ENCODE data around the gene RNF40.

RNF40 gene

DNA sequence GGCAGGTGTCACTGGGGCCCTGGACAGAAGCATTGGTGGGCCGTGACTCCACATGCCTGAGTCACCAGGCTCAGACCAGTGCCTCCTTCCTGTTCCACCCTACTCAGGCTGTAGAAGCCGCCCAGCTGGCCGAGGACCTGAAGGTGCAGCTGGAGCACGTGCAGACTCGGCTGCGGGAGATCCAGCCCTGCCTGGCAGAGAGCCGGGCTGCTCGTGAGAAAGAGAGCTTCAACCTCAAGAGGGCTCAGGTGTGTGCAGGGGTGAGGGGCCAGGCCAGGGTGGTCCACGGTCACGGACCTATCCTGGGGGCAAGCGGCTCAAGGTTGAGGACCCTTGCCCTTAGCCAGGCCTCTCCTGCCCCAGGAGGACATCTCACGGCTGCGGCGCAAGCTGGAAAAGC lies 9.6 kb downstream of the RNF40 start:
- H3K36me3 ChIP-seq (replicated peaks; ENCODE audit: insufficient read depth, low read length), result peaks cover 5% of the 10 kb centered on the region; the same call in 1 of the 2 replicates
- no peak for DNase-seq

DNA sequence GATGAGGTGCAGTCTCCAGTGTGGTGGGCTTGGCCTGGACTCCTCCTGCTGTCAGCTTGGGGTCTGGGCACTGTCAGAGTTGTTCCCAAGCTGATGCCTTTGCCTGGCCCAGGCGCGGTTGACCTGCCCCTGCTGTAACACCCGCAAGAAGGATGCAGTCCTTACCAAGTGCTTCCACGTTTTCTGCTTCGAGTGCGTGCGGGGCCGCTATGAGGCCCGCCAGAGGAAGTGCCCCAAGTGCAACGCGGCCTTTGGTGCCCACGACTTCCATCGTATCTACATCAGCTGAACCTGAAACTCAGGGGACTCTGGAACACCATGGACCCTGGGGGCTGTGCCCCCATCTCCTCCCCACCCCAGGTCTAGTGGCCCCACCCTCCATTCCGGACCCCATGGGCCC lies 11.7 kb downstream of the RNF40 start:
- Histone ChIP-seq H2AFZ (ENCODE audit: low read length) (no peak overlapping the region), H3K9me3 (replicated peaks; ENCODE audit: insufficient read depth, low read length) (no peaks in the 10 kb centered on the region), H3F3A (ENCODE audit: insufficient read depth, low read length) (no peaks in the 10 kb centered on the region), H3K4me2 (ENCODE audit: low read depth, low read length) (no peak overlapping the region), H3K9me2 (replicated peaks; ENCODE audit: insufficient read depth, low read length) (no peaks in the 10 kb centered on the region), H3K4me1 (ENCODE audit: low read length) (no peaks in the 10 kb centered on the region), H3K36me3 (replicated peaks; ENCODE audit: insufficient read depth, low read length) (no peaks in the 10 kb centered on the region; the same call in 1 of the 2 replicates), H3K79me2 (ENCODE audit: low read length) (no peaks in the 10 kb centered on the region), H4K20me1 (ENCODE audit: insufficient read depth, low read length) (no peaks in the 10 kb centered on the region), H3K27me3 (replicated peaks; ENCODE audit: insufficient read depth, low read length) (no peaks in the 10 kb centered on the region), H3K27ac (ENCODE audit: low read length) (no peak overlapping the region), H3K4me3 (ENCODE audit: low read length) (no peak overlapping the region), H3K9ac (ENCODE audit: low read length) (no peak overlapping the region)
- DNase-seq, result no peak
- TF ChIP-seq EZH2phosphoT487 (IDR thresholded peaks at IDR 0.05; ENCODE audit: low read length) (no peak), CTCF (IDR thresholded peaks at IDR 0.05; ENCODE audit: low read length) (no peak), EZH2 (optimal IDR thresholded peaks at IDR 0.05; ENCODE audit: low read depth, low read length) (no peak)

More for the DNA sequence above, 9.6 kb downstream of the RNF40 start:
- H3K4me3 ChIP-seq (ENCODE audit: low read length), result no peak overlapping the region
- no peak overlapping the region for H3K27ac ChIP-seq (ENCODE audit: low read length)
- no peak for TF ChIP-seq CTCF (IDR thresholded peaks at IDR 0.05; ENCODE audit: low read length)
- TF ChIP-seq EZH2phosphoT487 (IDR thresholded peaks at IDR 0.05; ENCODE audit: low read length), result no peak
- TF ChIP-seq EZH2 (optimal IDR thresholded peaks at IDR 0.05; ENCODE audit: low read depth, low read length), result no peak
- no peaks in the 10 kb centered on the region for H3F3A ChIP-seq (ENCODE audit: insufficient read depth, low read length)
- no peaks in the 10 kb centered on the region for H3K4me1 ChIP-seq (ENCODE audit: low read length)
- no peaks in the 10 kb centered on the region for H3K79me2 ChIP-seq (ENCODE audit: low read length)
- H3K4me2 ChIP-seq (ENCODE audit: low read depth, low read length), result no peak overlapping the region
- H3K9me3 ChIP-seq (replicated peaks; ENCODE audit: insufficient read depth, low read length), result no peaks in the 10 kb centered on the region
- no peaks in the 10 kb centered on the region for H4K20me1 ChIP-seq (ENCODE audit: insufficient read depth, low read length)
- no peaks in the 10 kb centered on the region for H3K27me3 ChIP-seq (replicated peaks; ENCODE audit: insufficient read depth, low read length)
- H2AFZ ChIP-seq (ENCODE audit: low read length), result no peak overlapping the region
- no peak overlapping the region for H3K9ac ChIP-seq (ENCODE audit: low read length)
- no peaks in the 10 kb centered on the region for H3K9me2 ChIP-seq (replicated peaks; ENCODE audit: insufficient read depth, low read length)

GRCh38 chr16:30774367-30775130 lies 12.4 kb downstream of the RNF40 start:
- no peaks in the 10 kb centered on the region for H3K4me1 ChIP-seq (ENCODE audit: low read length)
- H3K9me3 ChIP-seq (replicated peaks; ENCODE audit: insufficient read depth, low read length), result no peaks in the 10 kb centered on the region
- H3K9ac ChIP-seq (ENCODE audit: low read length), result no peak overlapping the region; the same call in 1 of the 2 replicates
- H3K4me2 ChIP-seq (ENCODE audit: low read depth, low read length), result peak overlapping the region; percentile 93
- H3K9me2 ChIP-seq (replicated peaks; ENCODE audit: insufficient read depth, low read length), result no peaks in the 10 kb centered on the region
- H3K4me3 ChIP-seq (ENCODE audit: low read length), result peak overlapping the region; percentile 69
- no peaks in the 10 kb centered on the region for H3F3A ChIP-seq (ENCODE audit: insufficient read depth, low read length)
- DNase-seq, result no peak
- no peak overlapping the region for H2AFZ ChIP-seq (ENCODE audit: low read length)
- no peak for TF ChIP-seq EZH2 (optimal IDR thresholded peaks at IDR 0.05; ENCODE audit: low read depth, low read length)
- H3K79me2 ChIP-seq (ENCODE audit: low read length), result no peaks in the 10 kb centered on the region
- H4K20me1 ChIP-seq (ENCODE audit: insufficient read depth, low read length), result no peaks in the 10 kb centered on the region
- no peaks in the 10 kb centered on the region; the same call in 1 of the 2 replicates for H3K36me3 ChIP-seq (replicated peaks; ENCODE audit: insufficient read depth, low read length)
- no peak overlapping the region for H3K27ac ChIP-seq (ENCODE audit: low read length)
- no peaks in the 10 kb centered on the region for H3K27me3 ChIP-seq (replicated peaks; ENCODE audit: insufficient read depth, low read length)

- H3K36me3 ChIP-seq (replicated peaks; ENCODE audit: insufficient read depth, low read length), result no peaks in the 10 kb centered on the region; the same call in 1 of the 2 replicates
- no peaks in the 10 kb centered on the region for H3K9me3 ChIP-seq (replicated peaks; ENCODE audit: insufficient read depth, low read length)
- no peaks in the 10 kb centered on the region for H3K9me2 ChIP-seq (replicated peaks; ENCODE audit: insufficient read depth, low read length)
- no peaks in the 10 kb centered on the region for H3K27me3 ChIP-seq (replicated peaks; ENCODE audit: insufficient read depth, low read length)
- H3K4me1 ChIP-seq (ENCODE audit: low read length), result no peaks in the 10 kb centered on the region
- H3F3A ChIP-seq (ENCODE audit: insufficient read depth, low read length), result no peaks in the 10 kb centered on the region
- H2AFZ ChIP-seq (ENCODE audit: low read length), result peak overlapping the region; percentile 11; the same call in 1 of the 2 replicates
- H3K27ac ChIP-seq (ENCODE audit: low read length), result no peak overlapping the region
- peak overlapping the region; percentile 93 for H3K4me2 ChIP-seq (ENCODE audit: low read depth, low read length)
- H3K79me2 ChIP-seq (ENCODE audit: low read length), result no peaks in the 10 kb centered on the region
- TF ChIP-seq EZH2 (optimal IDR thresholded peaks at IDR 0.05; ENCODE audit: low read depth, low read length) (no peak), CTCF (IDR thresholded peaks at IDR 0.05; ENCODE audit: low read length) (no peak), EZH2phosphoT487 (IDR thresholded peaks at IDR 0.05; ENCODE audit: low read length) (no peak)
- no peaks in the 10 kb centered on the region for H4K20me1 ChIP-seq (ENCODE audit: insufficient read depth, low read length)
- no peak for DNase-seq
- H3K9ac ChIP-seq (ENCODE audit: low read length), result peak overlapping the region; percentile 71
- H3K4me3 ChIP-seq (ENCODE audit: low read length), result peak overlapping the region; percentile 69
Observed at GRCh38 chr16:30775131-30775391, 12.9 kb downstream of the RNF40 start.

All from MM.1S (cell line).